Ovary (tissue), 9 donors: ENCODE data around the gene TEX48. TPM values are rescaled to one million over a fixed set of nuclear protein-coding genes. Genes with fewer than 3 reads are reported as not detected.

ENCODE experiments used
- DNase-seq, 5 donors: peaks; one replicate each; pipeline ENCODE4 v3.0.0-alpha.2; 2019 to 2020
- H3K27ac ChIP-seq, 2 donors: fragments of 200-600 bp; one replicate each; pipeline versions ENCODE4 v1.5.1 to v1.8.0; 2019 to 2022
- H3K27me3 ChIP-seq: fragments of 200-600 bp; one replicate; pipeline ENCODE4 v1.8.0; 2022
- H3K36me3 ChIP-seq: fragments of 200-600 bp; sonication (generic); one replicate; pipeline ENCODE4 v1.5.1; 2019
- H3K4me1 ChIP-seq: one replicate; pipeline ENCODE4 v1.8.1; 2013; ENCODE audit warnings: mild to moderate bottlenecking, moderate library complexity; ENCODE audit not compliant: insufficient read depth
- H3K4me3 ChIP-seq: fragments of 200-600 bp; sonication (generic); one replicate; pipeline ENCODE4 v1.5.1; 2017
- H3K9me3 ChIP-seq, 2 donors: fragments of 200-600 bp in 1 of 2; sonication (generic) in 1 of 2; one replicate each; pipeline versions ENCODE4 v1.5.1 to v1.8.1; 2013 to 2019; ENCODE audit warnings: mild to moderate bottlenecking in 1 of 2, moderate library complexity in 1 of 2
- EP300 ChIP-seq: sonication (generic); formaldehyde crosslinking; IDR thresholded peaks from one replicate; pipeline ENCODE4 v1.6.1; 2017; ENCODE audit warnings: antibody characterized with exemption
- POLR2A ChIP-seq: fragments of 450-650 bp; IDR thresholded peaks from one replicate; pipeline ENCODE4 v1.6.1; 2017; ENCODE audit warnings: antibody characterized with exemption, mild to moderate bottlenecking, moderate library complexity
- WGBS, 3 donors: extraction: QIAGEN DNeasy Blood & Tissue Kit in 1 of 3; methylation state at CpG; one replicate each; pipeline versions ENCODE4 v1.1.5 to v1.1.7; 2013 to 2017; 5-methylcytosine and 5-hydroxymethylcytosine counted together
- intact Hi-C, 4 donors: fragments of 100-400 bp; cut with DNase I; formaldehyde crosslinking; loops; one replicate each; pipeline versions ENCODE4 v1.11.0 to v1.15.1; 2022 to 2023
- polyA plus RNA-seq, 2 donors: library from polyadenylated mRNA; stranded (reverse); fragments of 200-250 nt in 1 of 2; fragments of 350-450 nt in 1 of 2; fragmentation: Illumina TruSeq in 1 of 2; extraction: RNeasy Lipid Tissue Mini Kit (QIAGEN cat#74804) in 1 of 2; gene quantifications; one replicate each; pipeline ENCODE4 v1.2.3, GENCODE V29; 2013 to 2014
- total RNA-seq, 7 donors: library from RNA; depleted of rRNA in 2 of 7; stranded (reverse); fragments of >200 nt in 2 of 7; fragmentation: NEBNext Ultra II Directional in 3 of 7; extraction: Animal tissue kit (Norgen Biotek cat#: 25700) in 3 of 7; gene quantifications; one replicate each; pipeline versions ENCODE4 v1.1.0 to v1.2.4, GENCODE V29; 2016 to 2023
- TF ChIP-seq, protein P1 (sequence below), 3 donors: fragments of 450-650 bp in 2 of 3; fragments of 200-600 bp in 1 of 3; IDR thresholded peaks; one replicate each; pipeline versions ENCODE4 v1.5.1 to v1.8.0; 2016 to 2022; ENCODE audit warnings: antibody characterized with exemption in 3 of 3, mild to moderate bottlenecking in 1 of 3
- donor health status: DM: no; HTN: no; CAD: no; lungs with moderate emphysema.
- donor health status: DM: no; HTN: no; CAD: no.
- donor health status: Bipolar disorder and iron deficiency.
- donor health status: DM: yes; HTN: yes; CAD: no.
- donor health status: DM: no; HTN: no; CAD: no.
- donor health status: DM: yes; HTN: yes; CAD: no.

The TEX48 gene
- total and polyA plus RNA-seq, 9 donors = not detected

DNA sequence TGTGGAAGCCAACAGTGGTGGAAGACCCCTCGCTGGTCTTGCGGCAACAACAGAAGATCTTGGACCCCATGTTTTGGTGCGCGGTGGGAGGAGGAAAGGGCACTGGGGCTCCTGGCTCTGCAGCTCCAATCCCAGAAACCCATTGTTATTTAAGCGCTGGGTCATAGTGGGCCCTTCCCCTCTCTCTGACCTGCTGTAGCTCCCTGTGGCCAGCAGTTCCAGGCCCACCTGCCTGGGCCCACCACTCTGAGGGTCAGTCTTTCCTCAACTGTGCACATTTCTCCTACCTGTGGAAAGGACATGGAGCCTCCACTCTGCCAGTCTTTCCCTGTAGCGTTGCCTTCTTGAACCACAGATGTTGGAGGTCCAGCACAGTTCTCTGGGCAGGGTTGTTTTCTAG is 24.3 kb downstream of the TEX48 start, which contains the start of gene TEX53:
TEX53 (minus strand) TSS at position 101 of the 400 bp plus-strand sequence; CDS start at position 70, 31 bp downstream.
- no peaks in the 10 kb centered on the region for H3K9me3 ChIP-seq
- TF ChIP-seq POLR2A (no peak), EP300 (no peak)
- TF ChIP-seq, protein P1, sequence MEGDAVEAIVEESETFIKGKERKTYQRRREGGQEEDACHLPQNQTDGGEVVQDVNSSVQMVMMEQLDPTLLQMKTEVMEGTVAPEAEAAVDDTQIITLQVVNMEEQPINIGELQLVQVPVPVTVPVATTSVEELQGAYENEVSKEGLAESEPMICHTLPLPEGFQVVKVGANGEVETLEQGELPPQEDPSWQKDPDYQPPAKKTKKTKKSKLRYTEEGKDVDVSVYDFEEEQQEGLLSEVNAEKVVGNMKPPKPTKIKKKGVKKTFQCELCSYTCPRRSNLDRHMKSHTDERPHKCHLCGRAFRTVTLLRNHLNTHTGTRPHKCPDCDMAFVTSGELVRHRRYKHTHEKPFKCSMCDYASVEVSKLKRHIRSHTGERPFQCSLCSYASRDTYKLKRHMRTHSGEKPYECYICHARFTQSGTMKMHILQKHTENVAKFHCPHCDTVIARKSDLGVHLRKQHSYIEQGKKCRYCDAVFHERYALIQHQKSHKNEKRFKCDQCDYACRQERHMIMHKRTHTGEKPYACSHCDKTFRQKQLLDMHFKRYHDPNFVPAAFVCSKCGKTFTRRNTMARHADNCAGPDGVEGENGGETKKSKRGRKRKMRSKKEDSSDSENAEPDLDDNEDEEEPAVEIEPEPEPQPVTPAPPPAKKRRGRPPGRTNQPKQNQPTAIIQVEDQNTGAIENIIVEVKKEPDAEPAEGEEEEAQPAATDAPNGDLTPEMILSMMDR (IDR thresholded peaks at IDR 0.05) = no peak
- DNase-seq = no peak
- H3K36me3 ChIP-seq = no peaks in the 10 kb centered on the region
- intact Hi-C loops = loop anchor here in 3 of 4 donors (5.0 to 10.0 kb wide), 3 partner anchors 223 to 253 kb away; no protein-coding TSS in a partner anchor
- no peak within 1 kb of the TSS for H3K27ac ChIP-seq
- H3K27me3 ChIP-seq = no peaks in the 10 kb centered on the region
- 96 to 99% (median 98%) methylated on average over 6 of the region's 6 CpGs for WGBS, 3 donors
- no peak within 1 kb of the TSS for H3K4me3 ChIP-seq
- peaks cover 1% of the 10 kb centered on the region for H3K4me1 ChIP-seq

DNA sequence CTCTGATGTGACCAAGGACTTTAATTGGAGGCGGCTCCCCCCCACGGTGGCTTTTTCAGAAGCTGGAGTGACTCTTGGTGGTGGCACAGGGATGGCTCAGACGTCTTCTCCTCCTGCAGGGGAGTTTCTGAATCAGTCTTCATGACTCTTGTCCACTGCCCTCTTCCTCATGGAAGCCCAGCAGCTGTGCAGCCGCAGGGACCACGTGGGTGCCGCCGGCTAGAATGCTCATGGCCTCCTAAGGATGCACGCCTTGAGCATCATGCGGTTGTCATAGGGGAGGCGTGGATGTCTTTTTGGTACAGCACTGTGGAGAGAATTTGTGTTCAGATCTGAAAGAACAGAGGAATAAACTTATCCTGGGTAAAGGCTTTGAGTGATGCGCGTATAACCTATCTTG is 25.7 kb downstream of the TEX48 start:
- TF ChIP-seq, protein P1 (IDR thresholded peaks at IDR 0.05) = no peak
- no peak for TF ChIP-seq POLR2A
- no peak for TF ChIP-seq EP300
- 76 to 86% (median 77%) methylated on average over 12 of the region's 12 CpGs for WGBS, 3 donors
- intact Hi-C loops = loop anchor here in 3 of 4 donors (5.0 to 10.0 kb wide), 3 partner anchors 222 to 252 kb away; no protein-coding TSS in a partner anchor

DNA sequence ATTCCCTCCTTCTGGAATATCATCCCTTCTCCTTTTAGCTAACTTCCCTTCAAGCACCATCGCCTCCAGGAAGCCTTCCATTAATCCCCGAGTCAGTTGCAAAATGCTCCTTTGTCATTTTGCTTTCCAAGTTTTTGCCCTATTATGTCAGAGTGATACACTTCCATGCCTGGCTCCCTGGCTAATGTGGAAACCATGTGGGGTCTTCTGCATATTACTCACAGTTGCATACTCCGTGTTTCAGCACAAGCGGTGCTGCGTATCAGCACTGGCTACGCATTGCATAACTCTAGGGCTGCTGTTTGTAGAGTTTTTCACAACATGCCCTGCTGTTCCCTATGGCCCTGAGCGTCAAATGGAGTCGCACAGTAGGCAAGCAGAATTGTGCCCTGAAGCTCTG is 26.3 kb downstream of the TEX48 start:
- WGBS, 3 donors = 80 to 86% (median 85%) methylated on average over 8 of the region's 8 CpGs
- no peaks in the 10 kb centered on the region for H3K27me3 ChIP-seq
- TF ChIP-seq EP300 (no peak), POLR2A (no peak)
- TF ChIP-seq, protein P1 (IDR thresholded peaks at IDR 0.05) = no peak
- intact Hi-C loops = loop anchor here in 3 of 4 donors (5.0 to 10.0 kb wide), 3 partner anchors 221 to 251 kb away; no protein-coding TSS in a partner anchor
- H3K27ac ChIP-seq = no peak overlapping the region
- no peak overlapping the region for H3K4me3 ChIP-seq
- no peak for DNase-seq
- no peaks in the 10 kb centered on the region for H3K36me3 ChIP-seq
- peaks cover 1% of the 10 kb centered on the region for H3K4me1 ChIP-seq
- H3K9me3 ChIP-seq = no peaks in the 10 kb centered on the region

More for the DNA sequence above, 25.7 kb downstream of the TEX48 start:
- Histone ChIP-seq H3K4me1 (peaks cover 1% of the 10 kb centered on the region), H3K9me3 (no peaks in the 10 kb centered on the region), H3K36me3 (no peaks in the 10 kb centered on the region), H3K27ac (no peak overlapping the region), H3K27me3 (no peaks in the 10 kb centered on the region), H3K4me3 (no peak overlapping the region)
- no peak for DNase-seq

DNA sequence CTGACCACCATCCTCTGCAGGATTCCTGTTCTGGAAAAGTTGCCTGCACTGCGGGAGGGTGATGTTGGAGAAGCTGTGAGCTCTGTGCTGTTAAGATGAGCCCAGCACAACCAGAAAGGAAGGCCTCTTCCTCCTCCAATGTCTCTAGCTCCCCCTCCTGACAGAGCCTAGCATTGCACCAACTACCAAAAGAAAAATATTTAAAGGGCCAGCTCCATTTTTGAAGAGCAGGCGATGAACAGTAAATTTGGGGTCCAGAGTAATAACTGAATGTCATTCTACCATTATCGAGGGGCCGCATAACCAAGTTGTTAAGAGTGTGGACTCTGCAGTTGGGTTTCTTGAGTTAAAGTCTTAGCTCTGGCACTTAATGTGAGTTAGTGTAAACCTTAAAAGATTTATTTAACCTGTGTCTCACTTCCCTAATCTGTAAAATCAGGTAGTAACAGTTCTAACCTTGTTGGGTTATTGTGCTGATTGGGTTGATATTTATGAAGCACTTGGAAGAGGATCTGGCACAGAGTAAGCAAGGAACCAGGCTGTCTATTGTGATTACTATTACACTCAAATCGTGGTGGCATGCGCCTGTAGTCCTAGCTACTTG is 28.3 kb downstream of the TEX48 start:
- intact Hi-C loops = loop anchor here (2.0 to 10.0 kb wide), 5 partner anchors 61 to 249 kb away; no protein-coding TSS in a partner anchor

More for the DNA sequence above, 28.3 kb downstream of the TEX48 start:
- Histone ChIP-seq H3K27ac (peak overlapping the region in 1 of 2 donors; percentile 41), H3K36me3 (no peaks in the 10 kb centered on the region), H3K9me3 (no peaks in the 10 kb centered on the region), H3K27me3 (no peaks in the 10 kb centered on the region), H3K4me3 (no peak overlapping the region), H3K4me1 (peaks cover 1% of the 10 kb centered on the region)
- DNase-seq = peak; percentile 70 to 86 (median 78)
- 29 to 34% (median 32%) methylated on average over 6 of the region's 6 CpGs for WGBS, 3 donors
- TF ChIP-seq, protein P1 (IDR thresholded peaks at IDR 0.05) = peak; percentile 68 to 82 (median 82)
- TF ChIP-seq EP300 (no peak), POLR2A (peak; percentile 8)
